ENCODE results near the gene PAQR5. TPM values are rescaled to one million over a fixed set of nuclear protein-coding genes. Genes with fewer than 3 reads are reported as not detected.

PAQR5 gene
- total and polyA plus RNA-seq, 7 donors: 0.08 to 0.39 (median 0.17) TPM; not detected in 1

DNA sequence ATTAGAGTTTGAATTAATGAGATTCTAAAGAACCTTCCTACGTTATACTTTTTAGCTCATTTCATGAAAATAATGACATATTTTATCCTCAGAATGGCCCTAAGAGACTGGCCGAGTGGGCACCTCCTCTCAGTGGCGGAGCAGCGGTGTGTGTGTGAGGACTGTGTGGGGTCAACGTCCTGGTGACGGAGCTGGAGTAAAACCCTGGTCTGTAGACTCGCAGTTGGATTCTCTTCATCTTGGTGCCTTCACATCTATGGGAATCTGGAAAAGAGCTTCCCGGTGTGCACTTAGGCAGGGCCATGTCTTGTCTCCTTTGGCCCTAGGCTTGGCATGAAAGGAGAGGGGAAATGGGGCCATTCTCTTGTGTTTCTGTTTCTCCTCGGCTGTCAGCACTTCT lies 21.4 kb upstream of the PAQR5 start:
- Histone ChIP-seq H3K4me1 (no peaks in the 10 kb centered on the region), H3K36me3 (ENCODE audit: insufficient read depth in 1 of 2, low read depth in 1 of 2) (no peaks in the 10 kb centered on the region), H3K4me3 (no peak overlapping the region), H3K27me3 (ENCODE audit: insufficient read depth in 3 of 3, low read length in 2 of 3) (no peaks in the 10 kb centered on the region), H3K27ac (no peak overlapping the region), H3K9me3 (no peaks in the 10 kb centered on the region)
- WGBS, 3 donors: 78 to 84% (median 79%) methylated on average over 9 of the region's 9 CpGs
- ATAC-seq: no peak
- TF ChIP-seq, protein P1, sequence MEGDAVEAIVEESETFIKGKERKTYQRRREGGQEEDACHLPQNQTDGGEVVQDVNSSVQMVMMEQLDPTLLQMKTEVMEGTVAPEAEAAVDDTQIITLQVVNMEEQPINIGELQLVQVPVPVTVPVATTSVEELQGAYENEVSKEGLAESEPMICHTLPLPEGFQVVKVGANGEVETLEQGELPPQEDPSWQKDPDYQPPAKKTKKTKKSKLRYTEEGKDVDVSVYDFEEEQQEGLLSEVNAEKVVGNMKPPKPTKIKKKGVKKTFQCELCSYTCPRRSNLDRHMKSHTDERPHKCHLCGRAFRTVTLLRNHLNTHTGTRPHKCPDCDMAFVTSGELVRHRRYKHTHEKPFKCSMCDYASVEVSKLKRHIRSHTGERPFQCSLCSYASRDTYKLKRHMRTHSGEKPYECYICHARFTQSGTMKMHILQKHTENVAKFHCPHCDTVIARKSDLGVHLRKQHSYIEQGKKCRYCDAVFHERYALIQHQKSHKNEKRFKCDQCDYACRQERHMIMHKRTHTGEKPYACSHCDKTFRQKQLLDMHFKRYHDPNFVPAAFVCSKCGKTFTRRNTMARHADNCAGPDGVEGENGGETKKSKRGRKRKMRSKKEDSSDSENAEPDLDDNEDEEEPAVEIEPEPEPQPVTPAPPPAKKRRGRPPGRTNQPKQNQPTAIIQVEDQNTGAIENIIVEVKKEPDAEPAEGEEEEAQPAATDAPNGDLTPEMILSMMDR (IDR thresholded peaks at IDR 0.05): no peak
- intact Hi-C loops (cut with DNase I): no loop called here
- no peak for DNase-seq

DNA sequence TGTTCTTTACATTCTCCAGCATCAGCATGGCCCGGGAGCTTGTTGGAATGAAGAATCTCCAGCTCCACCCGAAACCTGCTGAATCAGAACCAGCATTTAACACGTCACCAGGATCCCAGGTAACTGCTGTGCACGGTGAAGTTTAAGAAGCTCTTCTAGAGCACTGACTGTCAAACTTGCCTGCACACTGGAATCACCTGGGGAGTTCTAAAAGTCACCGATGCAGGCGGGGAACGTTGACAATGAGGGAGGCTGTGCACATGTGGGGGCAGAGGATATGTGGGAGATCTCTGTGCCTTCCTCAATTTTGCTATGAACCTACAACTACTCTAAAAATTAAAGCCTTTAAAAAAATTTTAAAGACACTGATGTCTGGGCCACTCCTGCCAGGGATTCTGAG lies 19.1 kb upstream of the PAQR5 start:
- Histone ChIP-seq H3K36me3 (ENCODE audit: insufficient read depth in 1 of 2, low read depth in 1 of 2) (no peaks in the 10 kb centered on the region), H3K4me3 (no peak overlapping the region), H3K27me3 (ENCODE audit: insufficient read depth in 3 of 3, low read length in 2 of 3) (no peaks in the 10 kb centered on the region), H3K4me1 (no peaks in the 10 kb centered on the region), H3K9me3 (no peaks in the 10 kb centered on the region), H3K27ac (no peak overlapping the region)
- no peak for DNase-seq
- TF ChIP-seq, protein P1 (IDR thresholded peaks at IDR 0.05): no peak
- ATAC-seq: no peak
- WGBS, 3 donors: 93 to 95% (median 95%) methylated on average over 7 of the region's 7 CpGs
- intact Hi-C loops (cut with DNase I): no loop called here

DNA sequence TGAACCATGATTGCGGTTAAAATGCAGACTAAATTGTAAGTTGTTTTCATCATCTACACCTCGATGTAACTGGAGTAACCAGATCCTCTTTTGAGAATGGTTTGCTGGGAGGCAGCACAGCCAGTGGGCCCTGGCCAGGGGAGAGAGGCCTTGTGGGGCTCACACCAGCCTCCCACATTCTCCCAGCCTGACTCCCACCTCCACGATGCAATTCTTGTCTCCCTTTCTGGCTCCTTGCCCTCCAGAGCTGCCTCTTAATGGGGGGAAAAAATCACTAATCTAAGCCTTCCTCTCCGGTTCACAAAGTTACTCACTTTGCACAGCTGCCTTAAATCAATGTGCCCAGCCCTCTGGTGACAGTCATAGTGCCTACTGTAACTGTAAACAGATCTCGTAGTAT lies 17.9 kb upstream of the PAQR5 start:
- Histone ChIP-seq H3K36me3 (ENCODE audit: insufficient read depth in 1 of 2, low read depth in 1 of 2) (no peaks in the 10 kb centered on the region), H3K9me3 (no peaks in the 10 kb centered on the region), H3K4me3 (no peak overlapping the region), H3K27me3 (ENCODE audit: insufficient read depth in 3 of 3, low read length in 2 of 3) (no peaks in the 10 kb centered on the region), H3K4me1 (no peaks in the 10 kb centered on the region), H3K27ac (no peak overlapping the region)
- ATAC-seq: no peak
- TF ChIP-seq, protein P1 (IDR thresholded peaks at IDR 0.05): no peak
- WGBS, 3 donors: 54 to 65% (median 61%) methylated on average over 5 of the region's 5 CpGs
- intact Hi-C loops (cut with DNase I): no loop called here
- no peak for DNase-seq

DNA sequence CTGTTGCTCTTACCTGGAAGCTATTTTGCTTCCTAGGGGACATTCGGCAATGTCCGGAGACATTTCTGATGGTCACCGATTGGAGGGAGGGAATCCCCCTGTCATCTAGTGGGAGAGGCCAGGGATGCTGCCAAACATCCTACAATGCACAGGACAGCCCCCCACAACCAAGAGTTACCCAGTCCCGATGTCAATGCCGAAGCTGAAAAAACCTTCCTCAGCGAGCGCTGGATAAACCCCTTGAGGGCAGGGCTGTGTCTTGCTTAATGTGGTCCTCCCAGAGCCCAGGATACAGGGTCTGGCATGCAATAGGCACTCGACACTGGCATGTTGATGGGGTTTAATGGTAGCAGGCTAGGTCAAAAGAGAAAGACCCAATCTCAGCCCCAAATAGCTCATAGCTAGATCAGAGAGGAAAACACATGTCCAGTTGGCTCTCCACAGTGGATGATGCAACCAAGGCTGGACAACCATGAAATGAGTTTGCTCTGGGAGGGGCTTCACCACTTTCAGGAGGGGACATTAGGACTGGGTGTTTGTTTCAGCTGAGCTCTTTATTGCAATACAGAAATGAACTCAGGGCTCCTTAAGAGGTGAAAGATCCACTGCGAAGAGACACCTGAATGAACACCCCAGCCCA lies 16.5 kb upstream of the PAQR5 start:
- no peak overlapping the region for H3K4me3 ChIP-seq
- H3K36me3 ChIP-seq (ENCODE audit: insufficient read depth in 1 of 2, low read depth in 1 of 2): no peaks in the 10 kb centered on the region
- H3K27ac ChIP-seq: no peak overlapping the region
- no peaks in the 10 kb centered on the region for H3K27me3 ChIP-seq (ENCODE audit: insufficient read depth in 3 of 3, low read length in 2 of 3)
- TF ChIP-seq, protein P1 (IDR thresholded peaks at IDR 0.05): no peak
- intact Hi-C loops (cut with DNase I): no loop called here
- DNase-seq (no peak), ATAC-seq (no peak)
- no peaks in the 10 kb centered on the region for H3K4me1 ChIP-seq
- H3K9me3 ChIP-seq: no peaks in the 10 kb centered on the region
- WGBS, 3 donors: 82 to 96% (median 91%) methylated on average over 9 of the region's 9 CpGs

DNA sequence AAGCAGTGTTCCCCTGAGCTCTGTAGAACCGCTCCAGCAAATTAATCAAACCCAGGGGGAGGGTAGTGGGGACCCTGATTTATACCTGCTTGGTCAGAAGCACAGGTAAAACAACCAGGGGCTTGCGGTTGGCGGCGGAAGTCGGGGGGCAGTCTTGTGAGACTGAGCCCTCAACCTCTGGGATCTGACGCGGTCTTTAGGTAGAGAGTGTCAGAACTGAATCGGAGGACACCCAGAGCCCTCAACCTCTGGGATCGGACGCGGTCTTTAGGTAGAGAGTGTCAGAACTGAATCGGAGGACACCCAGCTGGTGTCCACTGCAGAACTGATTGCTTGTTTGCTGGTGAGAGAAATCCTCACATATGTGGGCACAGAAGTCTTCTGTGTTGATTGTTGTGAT lies 12.9 kb upstream of the PAQR5 start:
- Histone ChIP-seq H3K9me3 (no peaks in the 10 kb centered on the region), H3K4me1 (no peaks in the 10 kb centered on the region), H3K4me3 (no peak overlapping the region), H3K36me3 (ENCODE audit: insufficient read depth in 1 of 2, low read depth in 1 of 2) (no peaks in the 10 kb centered on the region), H3K27me3 (ENCODE audit: insufficient read depth in 3 of 3, low read length in 2 of 3) (no peaks in the 10 kb centered on the region), H3K27ac (no peak overlapping the region)
- TF ChIP-seq, protein P1 (IDR thresholded peaks at IDR 0.05): no peak
- intact Hi-C loops (cut with DNase I): no loop called here
- DNase-seq: no peak
- WGBS, 3 donors: 89 to 92% (median 91%) methylated on average over 12 of the region's 12 CpGs
- no peak for ATAC-seq
